Measurements from ENCODE around the gene PLA2G6.

PLA2G6 gene

DNA sequence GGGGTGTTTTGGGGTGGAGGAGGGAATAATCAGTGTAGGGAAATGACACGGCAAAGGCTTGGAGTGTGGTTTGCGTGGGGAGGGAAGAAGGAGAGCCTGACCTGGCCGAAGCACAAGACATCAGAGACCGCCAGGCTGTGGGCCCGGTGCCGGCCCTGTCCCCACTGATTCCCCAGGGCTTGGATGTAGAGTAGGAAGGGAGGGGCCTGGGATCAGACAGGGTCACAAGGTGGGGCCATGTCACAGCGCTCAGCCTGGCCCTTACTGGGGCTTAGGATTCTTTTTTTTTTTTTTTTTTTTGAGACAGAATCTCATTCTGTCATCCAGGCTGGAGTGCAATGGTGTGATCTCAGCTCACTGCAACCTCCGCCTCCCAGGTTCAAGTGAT, 114.6 kb downstream of the PLA2G6 start:
- TF ChIP-seq EZH2phosphoT487 (IDR thresholded peaks at IDR 0.05; ENCODE audit: borderline replicate concordance) (no peak), CTCF (conservative IDR thresholded peaks at IDR 0.05; ENCODE audit: low read length) (no peak)
- Histone ChIP-seq H3K4me3 (ENCODE audit: low read length, poor library complexity, severe bottlenecking) (no peak overlapping the region), H3K4me2 (ENCODE audit: low read depth, low read length, poor library complexity, severe bottlenecking) (no peak overlapping the region), H3K79me2 (ENCODE audit: insufficient read depth, low read length) (no peaks in the 10 kb centered on the region), H3K9ac (ENCODE audit: low read depth, low read length, poor library complexity, severe bottlenecking) (no peak overlapping the region), H3K27me3 (ENCODE audit: insufficient read depth, low read length, poor library complexity, severe bottlenecking) (no peaks in the 10 kb centered on the region), H3K4me1 (ENCODE audit: insufficient read depth, low read length, poor library complexity, severe bottlenecking) (no peaks in the 10 kb centered on the region), H4K20me1 (ENCODE audit: insufficient read depth, low read length, poor library complexity, severe bottlenecking) (no peaks in the 10 kb centered on the region), H3F3A (ENCODE audit: low read depth) (no peaks in the 10 kb centered on the region), H3K9me2 (replicated peaks; ENCODE audit: low read depth, low read length) (no peaks in the 10 kb centered on the region), H3K9me3 (ENCODE audit: insufficient read depth, low read depth, low read length) (no peaks in the 10 kb centered on the region), H3K36me3 (ENCODE audit: insufficient read depth, low read length) (no peaks in the 10 kb centered on the region), H2AFZ (ENCODE audit: low read length) (no peak overlapping the region)

DNA sequence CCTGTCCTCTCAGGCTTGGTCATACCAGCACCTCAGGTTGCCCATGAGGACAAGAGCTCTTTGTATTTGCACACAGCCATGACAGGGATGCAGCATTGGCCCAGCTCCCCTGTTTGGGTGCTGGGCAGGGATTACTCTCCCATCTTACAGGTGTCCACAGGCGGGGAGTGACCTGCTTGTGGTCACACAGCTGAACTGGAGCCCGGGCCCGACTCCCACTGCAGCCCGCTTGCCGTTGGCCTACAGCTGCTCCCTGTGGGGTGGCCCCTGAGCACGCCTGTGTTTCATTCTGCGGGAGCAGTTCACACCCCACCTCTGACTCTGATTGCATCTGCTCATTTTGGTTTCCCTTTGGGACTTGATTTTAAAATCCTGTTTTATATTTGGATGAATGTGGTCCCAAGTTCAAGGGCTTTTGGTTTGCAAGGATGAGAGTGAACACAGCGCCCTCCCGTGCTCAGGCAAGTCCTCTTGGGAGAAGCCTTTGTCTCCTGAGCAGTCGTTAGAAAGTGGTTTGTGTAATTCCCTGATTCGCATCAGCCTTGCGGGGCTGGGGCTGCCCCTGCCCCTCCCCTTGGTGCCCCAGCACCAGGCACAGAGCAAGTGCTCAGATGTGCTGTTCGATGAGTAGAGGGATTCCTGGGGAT, 115.1 kb downstream of the PLA2G6 start:
- H3K9me2 ChIP-seq (replicated peaks; ENCODE audit: low read depth, low read length) = no peaks in the 10 kb centered on the region
- H3F3A ChIP-seq (ENCODE audit: low read depth) = no peaks in the 10 kb centered on the region
- no peaks in the 10 kb centered on the region for H3K9me3 ChIP-seq (ENCODE audit: insufficient read depth, low read depth, low read length)
- H3K4me3 ChIP-seq (ENCODE audit: low read length, poor library complexity, severe bottlenecking) = no peak overlapping the region
- no peaks in the 10 kb centered on the region for H3K79me2 ChIP-seq (ENCODE audit: insufficient read depth, low read length)
- no peaks in the 10 kb centered on the region for H3K4me1 ChIP-seq (ENCODE audit: insufficient read depth, low read length, poor library complexity, severe bottlenecking)
- no peak overlapping the region for H2AFZ ChIP-seq (ENCODE audit: low read length)
- TF ChIP-seq EZH2phosphoT487 (IDR thresholded peaks at IDR 0.05; ENCODE audit: borderline replicate concordance) = no peak
- TF ChIP-seq CTCF (conservative IDR thresholded peaks at IDR 0.05; ENCODE audit: low read length) = no peak
- no peaks in the 10 kb centered on the region for H4K20me1 ChIP-seq (ENCODE audit: insufficient read depth, low read length, poor library complexity, severe bottlenecking)
- no peak overlapping the region for H3K4me2 ChIP-seq (ENCODE audit: low read depth, low read length, poor library complexity, severe bottlenecking)
- H3K27me3 ChIP-seq (ENCODE audit: insufficient read depth, low read length, poor library complexity, severe bottlenecking) = no peaks in the 10 kb centered on the region
- H3K9ac ChIP-seq (ENCODE audit: low read depth, low read length, poor library complexity, severe bottlenecking) = no peak overlapping the region
- no peaks in the 10 kb centered on the region for H3K36me3 ChIP-seq (ENCODE audit: insufficient read depth, low read length)

DNA sequence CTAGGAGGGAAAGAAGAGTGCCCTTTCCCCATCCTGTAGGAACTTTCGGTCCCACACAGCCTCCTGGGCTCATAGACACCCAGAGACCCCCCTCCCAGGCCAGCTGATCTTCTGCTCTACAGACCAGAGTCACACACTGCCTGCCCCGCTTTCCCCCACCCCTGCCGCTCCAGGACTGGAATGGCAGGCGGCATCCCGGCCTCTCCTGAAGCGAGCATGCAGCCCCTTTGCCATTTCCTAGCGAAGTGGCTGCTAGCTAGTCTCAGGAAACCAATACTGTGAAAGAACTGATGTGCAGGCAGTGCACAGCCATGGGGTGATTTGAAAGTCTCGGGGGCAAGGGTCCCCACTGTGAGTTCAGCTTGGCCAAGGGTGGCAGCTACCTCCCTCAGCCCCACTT, 116.1 kb downstream of the PLA2G6 start:
- H2AFZ ChIP-seq (ENCODE audit: low read length) = no peak overlapping the region
- H3K4me3 ChIP-seq (ENCODE audit: low read length, poor library complexity, severe bottlenecking) = no peak overlapping the region
- no peaks in the 10 kb centered on the region for H3K79me2 ChIP-seq (ENCODE audit: insufficient read depth, low read length)
- H3K9me3 ChIP-seq (ENCODE audit: insufficient read depth, low read depth, low read length) = no peaks in the 10 kb centered on the region
- no peaks in the 10 kb centered on the region for H3K4me1 ChIP-seq (ENCODE audit: insufficient read depth, low read length, poor library complexity, severe bottlenecking)
- no peaks in the 10 kb centered on the region for H3F3A ChIP-seq (ENCODE audit: low read depth)
- H3K9me2 ChIP-seq (replicated peaks; ENCODE audit: low read depth, low read length) = no peaks in the 10 kb centered on the region
- H3K9ac ChIP-seq (ENCODE audit: low read depth, low read length, poor library complexity, severe bottlenecking) = no peak overlapping the region
- H4K20me1 ChIP-seq (ENCODE audit: insufficient read depth, low read length, poor library complexity, severe bottlenecking) = no peaks in the 10 kb centered on the region
- no peaks in the 10 kb centered on the region for H3K27me3 ChIP-seq (ENCODE audit: insufficient read depth, low read length, poor library complexity, severe bottlenecking)
- H3K36me3 ChIP-seq (ENCODE audit: insufficient read depth, low read length) = no peaks in the 10 kb centered on the region
- H3K4me2 ChIP-seq (ENCODE audit: low read depth, low read length, poor library complexity, severe bottlenecking) = no peak overlapping the region
- TF ChIP-seq CTCF (conservative IDR thresholded peaks at IDR 0.05; ENCODE audit: low read length) = no peak
- TF ChIP-seq EZH2phosphoT487 (IDR thresholded peaks at IDR 0.05; ENCODE audit: borderline replicate concordance) = no peak

Measured in Loucy (cell line).